22Rv1 (cell line): ENCODE data around the gene ARHGAP26.

Experiments
- CTCF ChIP-seq: fragments of 450-650 bp; IDR thresholded peaks from 2 replicates; pipeline ENCODE4 v1.5.1; 2017; ENCODE audit warnings: mild to moderate bottlenecking
- ZFX ChIP-seq: fragments of 450-650 bp; IDR thresholded peaks from 2 replicates; pipeline ENCODE4 v1.6.1; 2017; ENCODE audit warnings: antibody characterized with exemption, borderline replicate concordance

GRCh38 chr5:142901476-142902185 lies 131.5 kb downstream of the ARHGAP26 start:
- TF ChIP-seq CTCF = no peak
- TF ChIP-seq ZFX = no peak
